HepG2 (cell line): ENCODE measurements around the gene INSR. TPM values are rescaled to one million over a fixed set of nuclear protein-coding genes. Genes with fewer than 3 reads are reported as not detected.

Source experiments
- ATAC-seq: fragments of 200-7000 bp; cut with Tn5 transposase; 3 replicates; pipeline ENCODE4 v1.9.1; 2020; ENCODE audit warnings: mild to moderate bottlenecking, moderate library complexity
- BruUV-seq: library from RNA; stranded (reverse); fragments of 400-500 nt; replicated peaks from 2 replicates; lab custom pipeline; 2021; lab: Mats Ljungman, UMichigan
- CTCF ChIA-PET: fragments of 300-600 bp; formaldehyde crosslinking; extraction: SDS; loops from one replicate; lab custom pipeline; 2021; ENCODE audit warnings: low total read pairs, inconsistent platforms, low intra/inter-chr PET ratio; lab: Yijun Ruan, JAX
- POLR2A ChIA-PET: fragments of 350-600 bp; sonication (Branson Sonifier 250); formaldehyde crosslinking; loops from one replicate; lab custom pipeline; 2020; ENCODE audit warnings: antibody characterized with exemption, inconsistent platforms; lab: Yijun Ruan, JAX
- DNase-seq: peaks from one replicate; pipeline ENCODE4 v3.0.0-alpha.2; 2015; ENCODE audit warnings: low spot score
- FAIRE-seq: peaks from 3 replicates; lab custom pipeline; 2011; peaks lifted over from hg19 to GRCh38; lab: Jason Lieb, UNC
- H2AFZ ChIP-seq: one replicate; pipeline ENCODE4 v1.6.1; 2011; ENCODE audit warnings: low read length, inconsistent platforms
- H3K27ac ChIP-seq: fragments of 300-600 bp; 3 replicates; pipeline ENCODE4 v1.8.0; 2011; ENCODE audit warnings: mixed run types, mild to moderate bottlenecking, mixed read lengths, low read length, inconsistent platforms; ENCODE audit not compliant: insufficient read depth; ENCODE audit errors: extremely low read length
- H3K27me3 ChIP-seq, 2 experiments: fragments of 200-600 bp in 1 of 2; 2 replicates in 1 of 2; 3 replicates in 1 of 2; pipeline versions ENCODE4 v1.6.0 to v1.8.0; 2011; ENCODE audit warnings: low read length in 2 of 2, mild to moderate bottlenecking in 2 of 2, moderate library complexity in 2 of 2, inconsistent platforms in 1 of 2; ENCODE audit not compliant: insufficient read depth in 2 of 2, control insufficient read depth in 1 of 2
- H3K36me3 ChIP-seq, 2 experiments: fragments of 200-600 bp in 1 of 2; replicated peaks in 1 of 2; 2 replicates in 1 of 2; 3 replicates in 1 of 2; pipeline versions ENCODE4 v1.5.1 to v1.8.0; 2011; ENCODE audit warnings: low read length in 2 of 2, inconsistent platforms in 1 of 2; ENCODE audit not compliant: insufficient read depth in 2 of 2, control insufficient read depth in 1 of 2
- H3K4me1 ChIP-seq: 2 replicates; pipeline ENCODE4 v1.5.1; 2012; ENCODE audit warnings: low read length, inconsistent platforms; ENCODE audit not compliant: insufficient read depth
- H3K4me2 ChIP-seq: 2 replicates; pipeline ENCODE4 v1.6.0; 2011; ENCODE audit warnings: low read depth, low read length, inconsistent platforms
- H3K4me3 ChIP-seq, 3 experiments: fragments of 200-600 bp in 1 of 3; sonication (generic), shearing (Covaris generic) in 1 of 3; replicated peaks in 1 of 3; 2 replicates each; pipeline ENCODE4 v1.5.1; 2011 to 2016; ENCODE audit warnings: low read length in 3 of 3, inconsistent platforms in 2 of 3, low read depth in 2 of 3, mild to moderate bottlenecking in 2 of 3, control low read depth in 1 of 3, mixed read lengths in 1 of 3; ENCODE audit not compliant: insufficient read depth in 1 of 3
- H3K79me2 ChIP-seq: one replicate; pipeline ENCODE4 v1.6.1; 2011; ENCODE audit warnings: low read length, inconsistent platforms; ENCODE audit not compliant: insufficient read depth
- H3K9ac ChIP-seq: 2 replicates; pipeline ENCODE4 v1.6.0; 2011; ENCODE audit warnings: mild to moderate bottlenecking, low read depth, low read length, inconsistent platforms; ENCODE audit not compliant: insufficient read depth
- H3K9me3 ChIP-seq: 2 replicates; pipeline ENCODE4 v1.5.1; 2012; ENCODE audit warnings: mild to moderate bottlenecking, low read length
- H4K20me1 ChIP-seq: 2 replicates; pipeline ENCODE4 v1.6.0; 2011; ENCODE audit warnings: inconsistent platforms, mild to moderate bottlenecking, low read length, moderate library complexity; ENCODE audit not compliant: insufficient read depth
- CSRNP2 ChIP-seq: sonication (generic); formaldehyde crosslinking; conservative IDR thresholded peaks from 2 replicates; pipeline ENCODE4 v1.8.0; 2022; ENCODE audit warnings: low read depth, missing genetic modification reagents
- ETV5 ChIP-seq: IDR thresholded peaks from 2 replicates; pipeline ENCODE4 v1.6.1; 2018; ENCODE audit warnings: missing biosample characterization, missing genetic modification reagents, inconsistent platforms, borderline replicate concordance
- FOXJ3 ChIP-seq: sonication (generic); formaldehyde crosslinking; IDR thresholded peaks from 2 replicates; pipeline ENCODE4 v1.4.0; 2020; ENCODE audit warnings: missing genetic modification reagents, mild to moderate bottlenecking, borderline replicate concordance
- HCFC1 ChIP-seq: fragments of 150-350 bp; IDR thresholded peaks from 2 replicates; pipeline ENCODE4 v1.6.1; 2014; ENCODE audit warnings: low read depth, low read length
- HDAC6 ChIP-seq: fragments of 200-600 bp; sonication (generic); IDR thresholded peaks from 2 replicates; pipeline ENCODE4 v1.7.0; 2017; ENCODE audit warnings: mild to moderate bottlenecking, antibody characterized with exemption, low read length, low read depth
- HNF1B ChIP-seq: sonication (generic); formaldehyde crosslinking; IDR thresholded peaks from 2 replicates; pipeline ENCODE4 v1.5.1; 2020; ENCODE audit warnings: mild to moderate bottlenecking, moderate library complexity, missing genetic modification reagents
- HOXA3 ChIP-seq: sonication (generic); formaldehyde crosslinking; IDR thresholded peaks from 2 replicates; pipeline ENCODE4 v1.5.0; 2020; ENCODE audit warnings: missing genetic modification reagents
- IKZF4 ChIP-seq: sonication (generic); formaldehyde crosslinking; IDR thresholded peaks from 2 replicates; pipeline ENCODE4 v1.5.1; 2020; ENCODE audit warnings: borderline replicate concordance, mild to moderate bottlenecking, low read depth, missing genetic modification reagents; ENCODE audit errors: not compliant biosample characterization
- ISX ChIP-seq: sonication (generic); formaldehyde crosslinking; conservative IDR thresholded peaks from 2 replicates; pipeline ENCODE4 v1.5.0; 2020; ENCODE audit warnings: missing genetic modification reagents
- NONO ChIP-seq, 2 experiments: fragments of 450-650 bp in 1 of 2; sonication (generic) in 1 of 2; formaldehyde crosslinking in 1 of 2; IDR thresholded peaks in 1 of 2; conservative IDR thresholded peaks in 1 of 2; 2 replicates each; pipeline versions ENCODE4 v1.6.1 to v1.8.0; 2017 to 2022; ENCODE audit warnings: mild to moderate bottlenecking in 1 of 2, missing genetic modification reagents in 1 of 2, moderate library complexity in 1 of 2
- PLSCR1 ChIP-seq: sonication (generic); formaldehyde crosslinking; IDR thresholded peaks from 2 replicates; pipeline ENCODE4 v1.5.0; 2020; ENCODE audit warnings: missing genetic modification reagents, mild to moderate bottlenecking, borderline replicate concordance
- SRY ChIP-seq: sonication (generic); formaldehyde crosslinking; IDR thresholded peaks from 2 replicates; pipeline ENCODE4 v1.8.0; 2022; ENCODE audit warnings: mild to moderate bottlenecking, missing genetic modification reagents
- TEF ChIP-seq: sonication (generic); formaldehyde crosslinking; IDR thresholded peaks from 2 replicates; pipeline ENCODE4 v1.5.0; 2020; ENCODE audit warnings: missing genetic modification reagents
- TOPORS ChIP-seq: sonication (generic); formaldehyde crosslinking; IDR thresholded peaks from 2 replicates; pipeline ENCODE4 v1.8.0; 2023; ENCODE audit warnings: mild to moderate bottlenecking, missing genetic modification reagents
- ZNF138 ChIP-seq: sonication (generic); formaldehyde crosslinking; IDR thresholded peaks from 2 replicates; pipeline ENCODE4 v1.5.0; 2020; ENCODE audit warnings: mild to moderate bottlenecking, low read depth, missing genetic modification reagents
- ZNF672 ChIP-seq: sonication (generic); formaldehyde crosslinking; IDR thresholded peaks from 2 replicates; pipeline ENCODE4 v1.8.1; 2022; ENCODE audit warnings: missing genetic modification reagents
- ZNF720 ChIP-seq: sonication (generic); formaldehyde crosslinking; IDR thresholded peaks from 2 replicates; pipeline ENCODE4 v1.4.0; 2020; ENCODE audit warnings: missing genetic modification reagents
- WGBS: methylation state at CpG from one replicate; pipeline ENCODE4 v1.1.6; 2017; ENCODE audit warnings: low lambda C conversion rate; 5-methylcytosine and 5-hydroxymethylcytosine counted together
- in situ Hi-C: cut with HindIII; loops from 2 replicates; pipeline ENCODE4 v1.10.0; 2017; ENCODE audit warnings: low pct_unique_long_range_greater_than_20kb; ENCODE audit not compliant: extremely low pct_ligation_motif_present
- intact Hi-C: fragments of 100-400 bp; cut with micrococcal nuclease; formaldehyde crosslinking; loops from one replicate; pipeline ENCODE4 v1.10.0; 2022; ENCODE audit not compliant: unreplicated experiment
- polyA plus RNA-seq, 8 experiments: library from polyadenylated mRNA; depleted of rRNA in 3 of 8; stranded (reverse) in 7 of 8; unstranded in 1 of 8; fragments of >200 nt; fragmentation: Illumina TruSeq in 4 of 8; extraction: Trizol in 4 of 8; gene quantifications; 2 replicates each; pipeline versions ENCODE4 v1.2.1 to v1.2.3, GENCODE V29; 2011 to 2016; ENCODE audit warnings: low read depth in 4 of 8, missing spikeins in 1 of 8, mixed read lengths in 1 of 8; ENCODE audit not compliant: insufficient read depth in 1 of 8
- total RNA-seq, 5 experiments: library from RNA; depleted of rRNA; stranded (reverse); fragments of >200 nt; fragmentation: Illumina TruSeq; extraction: Trizol; gene quantifications; 2 replicates each; pipeline ENCODE4 v1.2.3, GENCODE V29; 2016; ENCODE audit warnings: low read depth in 1 of 5

The INSR gene
- total and polyA plus RNA-seq, 2 of the 13 experiments (the other 11 are each of a cell fraction or from before 2014, with no cell fraction given): 24.2 to 29.8 TPM

GRCh38 chr19:7337380-7338194 lies 43.4 kb upstream of the INSR start:
- H3K9ac ChIP-seq: no peak overlapping the region
- intact Hi-C loops: no loop called here
- DNase-seq: no peak
- TF ChIP-seq ETV5 (CRISPR knock-in tag): no peak
- no peak for TF ChIP-seq SRY
- no peak for TF ChIP-seq ISX (CRISPR knock-in tag)
- TF ChIP-seq ZNF672 (CRISPR knock-in tag): no peak
- no peak for TF ChIP-seq NONO (IDR thresholded peaks at IDR 0.05)
- no peak for TF ChIP-seq NONO (CRISPR knock-in tag; conservative IDR thresholded peaks at IDR 0.05)
- TF ChIP-seq FOXJ3: no peak
- TF ChIP-seq CSRNP2: no peak
- TF ChIP-seq HNF1B (CRISPR knock-in tag): no peak
- TF ChIP-seq HCFC1: no peak
- TF ChIP-seq TEF (CRISPR knock-in tag): no peak
- TF ChIP-seq IKZF4 (CRISPR knock-in tag): no peak
- no peak for TF ChIP-seq HDAC6
- TF ChIP-seq ZNF720: no peak
- TF ChIP-seq TOPORS (CRISPR knock-in tag): no peak
- no peak for TF ChIP-seq HOXA3
- no peak for TF ChIP-seq ZNF138 (CRISPR knock-in tag)
- no peak for TF ChIP-seq PLSCR1 (CRISPR knock-in tag)
- TF ChIP-seq, all 625 proteins: peak for 0
- ChIA-PET CTCF (no interaction called here), POLR2A (no interaction called here)
- no peaks in the 10 kb centered on the region for H3K9me3 ChIP-seq
- no peak overlapping the region for H3K4me2 ChIP-seq
- no peak overlapping the region for H3K27ac ChIP-seq
- no peak overlapping the region for H3K4me3 ChIP-seq
- H3K36me3 ChIP-seq: no peaks in the 10 kb centered on the region
- no peaks in the 10 kb centered on the region for H4K20me1 ChIP-seq
- WGBS: 38% methylated on average over 7 of the region's 12 CpGs
- peaks cover 2 to 9% of the 10 kb centered on the region in 2 experiments; a peak in 3 of 5 replicates for H3K27me3 ChIP-seq
- BruUV-seq: no TSS peak
- in situ Hi-C loops: no loop called here
- peaks cover 17% of the 10 kb centered on the region; the same call in 1 of the 2 replicates for H3K4me1 ChIP-seq
- H3K79me2 ChIP-seq: no peaks in the 10 kb centered on the region
- FAIRE-seq (no peak), ATAC-seq (no peak)
- H2AFZ ChIP-seq: no peak overlapping the region
